Stimulated activated CD8-positive, alpha-beta memory T cell treated with anti-CD3 and anti-CD28 coated beads, Interleukin-4, amount 100 ng/mL, for 24 hours (primary cell): ENCODE measurements around the gene CYBRD1.

Experiments
- DNase-seq: peaks from one replicate; pipeline ENCODE4 v3.0.0-alpha.2; 2020; ENCODE audit warnings: low read depth

The CYBRD1 gene

GRCh38 chr2:171602352-171602751 is 80.1 kb downstream of the CYBRD1 start:
- DNase-seq, result no peak
